GM19035 (cell line): ENCODE results near the gene CCL17.

ENCODE experiments used
- ATAC-seq: cut with Tn5 transposase; IDR thresholded peaks from one replicate; pipeline ENCODE4 v1.9.1; 2021; ENCODE audit not compliant: unreplicated experiment

Gene CCL17

GRCh38 chr16:57377080-57377841 is 27.3 kb upstream of the CCL17 start:
- ATAC-seq = peak; percentile 81

- no peak for ATAC-seq
These were observed 25.0 kb upstream of the CCL17 start for GRCh38 chr16:57379579-57379978.

- no peak for ATAC-seq
These were observed 23.7 kb upstream of the CCL17 start for GRCh38 chr16:57380671-57381462.

GRCh38 chr16:57381791-57382534 is 22.6 kb upstream of the CCL17 start:
- ATAC-seq = no peak

GRCh38 chr16:57382535-57383275 is 21.9 kb upstream of the CCL17 start:
- no peak for ATAC-seq

- no peak for ATAC-seq
These were observed 21.0 kb upstream of the CCL17 start for GRCh38 chr16:57383276-57384247.

GRCh38 chr16:57384248-57385070 is 20.1 kb upstream of the CCL17 start:
- ATAC-seq = no peak

- ATAC-seq = no peak
These were observed 19.5 kb upstream of the CCL17 start for GRCh38 chr16:57385083-57385482.

- ATAC-seq = no peak
These were observed 18.1 kb upstream of the CCL17 start for GRCh38 chr16:57386381-57386951.

GRCh38 chr16:57387598-57388354 is 16.8 kb upstream of the CCL17 start:
- ATAC-seq = no peak

GRCh38 chr16:57388359-57389086 is 16.0 kb upstream of the CCL17 start:
- no peak for ATAC-seq

- no peak for ATAC-seq
These were observed 15.5 kb upstream of the CCL17 start for GRCh38 chr16:57389087-57389468.

- ATAC-seq = no peak
These were observed 13.8 kb upstream of the CCL17 start for GRCh38 chr16:57390636-57391295.

- no peak for ATAC-seq
These were observed 13.3 kb upstream of the CCL17 start for GRCh38 chr16:57391300-57391699.

GRCh38 chr16:57391708-57392107 is 12.9 kb upstream of the CCL17 start:
- no peak for ATAC-seq

GRCh38 chr16:57392694-57393093 is 11.9 kb upstream of the CCL17 start:
- ATAC-seq = no peak

- ATAC-seq = no peak
These were observed 10.1 kb upstream of the CCL17 start for GRCh38 chr16:57394444-57394843.
